GM19238 (cell line): Measurements from ENCODE around the gene KIR3DL1.
"Not testable (repeated sequence)": the region's sequence is repeated elsewhere in the genome, so short reads cannot be mapped to it uniquely, and the experiment has no call there.

Source experiments
- DNase-seq: peaks from one replicate; pipeline ENCODE4 v3.0.0; 2011; ENCODE audit warnings: low spot score; ENCODE audit not compliant: insufficient read length

The KIR3DL1 gene

DNA sequence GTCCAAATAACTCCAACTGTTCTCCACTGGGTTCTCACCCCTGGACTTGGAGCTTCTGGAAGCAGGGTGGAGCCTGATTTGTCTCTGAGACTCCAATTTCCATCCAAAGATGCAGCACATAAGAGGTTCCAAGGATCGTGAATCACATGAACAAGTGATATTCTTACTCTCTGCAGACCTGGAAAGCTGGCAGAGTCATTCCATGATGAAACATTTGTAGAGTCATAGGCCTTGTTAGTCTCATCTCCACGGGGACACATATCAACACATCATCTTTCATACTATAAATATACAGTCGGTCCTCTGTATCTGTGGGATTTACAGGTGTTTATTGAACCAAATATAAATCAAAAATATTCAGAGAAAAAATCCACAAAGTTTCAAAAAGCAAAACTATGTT lies 1.7 kb upstream of the KIR3DL1 start:
- not testable (repeated sequence) for DNase-seq

DNA sequence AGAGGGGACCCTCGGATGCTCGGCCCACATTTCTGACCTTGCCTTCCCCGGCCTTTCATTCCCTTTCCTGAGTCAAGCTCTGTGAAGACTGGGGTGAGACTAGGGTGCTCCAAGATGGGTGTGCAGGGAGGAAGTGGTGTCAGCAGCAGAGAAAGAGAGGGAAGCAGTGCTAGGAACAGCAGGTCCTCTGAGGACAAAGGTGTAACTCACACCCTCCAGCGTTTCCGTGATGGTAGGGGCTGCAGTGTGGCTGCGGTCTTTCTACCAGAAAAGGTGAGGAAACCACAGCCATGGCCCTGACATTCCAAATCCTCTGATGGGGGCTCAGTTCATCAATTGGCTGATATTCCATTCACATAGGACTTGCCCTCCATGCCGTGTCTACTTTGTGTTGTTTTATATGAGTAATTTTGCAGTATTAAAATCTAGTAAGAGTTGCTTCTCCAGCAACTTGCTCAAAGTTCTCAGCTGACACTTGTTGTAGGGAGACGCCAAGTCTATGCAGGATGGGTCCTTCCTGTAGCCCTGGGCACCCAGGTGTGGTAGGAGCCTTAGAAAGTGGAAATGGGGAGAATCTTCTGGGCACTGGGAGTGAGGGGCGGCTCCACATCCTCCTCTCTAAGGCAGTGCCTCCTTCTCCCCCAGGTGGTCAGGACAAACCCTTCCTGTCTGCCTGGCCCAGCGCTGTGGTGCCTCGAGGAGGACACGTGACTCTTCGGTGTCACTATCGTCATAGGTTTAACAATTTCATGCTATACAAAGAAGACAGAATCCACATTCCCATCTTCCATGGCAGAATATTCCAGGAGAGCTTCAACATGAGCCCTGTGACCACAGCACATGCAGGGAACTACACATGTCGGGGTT lies 1.6 kb downstream of the KIR3DL1 start:
- no peak for DNase-seq

DNA sequence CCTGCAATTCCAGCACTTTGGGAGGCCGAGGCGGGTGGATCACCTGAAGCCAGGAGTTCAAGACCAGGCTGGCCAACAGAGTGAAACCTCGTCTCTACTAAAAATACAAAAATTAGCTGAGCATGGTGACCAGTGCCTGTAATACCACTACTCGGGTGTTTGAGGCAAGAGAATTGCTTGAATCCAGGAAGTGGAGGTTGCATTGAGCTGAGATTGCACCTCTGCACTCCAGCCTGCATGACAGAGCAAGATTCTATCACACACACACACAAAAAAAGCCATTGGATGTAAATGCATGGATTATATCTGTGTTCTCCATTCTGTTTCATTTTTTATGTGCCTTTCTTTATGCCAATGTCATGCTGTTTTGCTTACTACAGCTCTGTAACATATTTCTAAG lies 8.1 kb downstream of the KIR3DL1 start:
- DNase-seq = not testable (repeated sequence)

DNA sequence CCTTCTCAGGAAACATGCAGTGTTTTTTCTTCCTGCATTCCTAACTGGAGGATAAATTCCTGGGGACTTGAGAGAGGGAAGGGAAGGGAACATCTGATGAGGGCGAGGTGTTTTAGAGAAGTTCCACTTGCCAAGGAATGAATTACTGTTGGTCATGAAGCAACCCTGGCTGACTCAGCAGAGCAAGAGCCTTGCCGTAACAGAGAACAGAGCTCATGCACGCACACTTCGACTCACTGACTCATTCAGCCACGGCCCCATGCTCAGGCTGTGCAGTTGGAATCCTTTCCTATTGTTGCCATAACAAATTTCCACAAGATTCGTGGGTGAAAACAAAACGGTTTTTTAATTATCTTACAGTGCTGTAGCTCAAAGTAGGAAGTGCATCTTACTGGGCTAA lies 9.1 kb downstream of the KIR3DL1 start:
- not testable (repeated sequence) for DNase-seq

DNA sequence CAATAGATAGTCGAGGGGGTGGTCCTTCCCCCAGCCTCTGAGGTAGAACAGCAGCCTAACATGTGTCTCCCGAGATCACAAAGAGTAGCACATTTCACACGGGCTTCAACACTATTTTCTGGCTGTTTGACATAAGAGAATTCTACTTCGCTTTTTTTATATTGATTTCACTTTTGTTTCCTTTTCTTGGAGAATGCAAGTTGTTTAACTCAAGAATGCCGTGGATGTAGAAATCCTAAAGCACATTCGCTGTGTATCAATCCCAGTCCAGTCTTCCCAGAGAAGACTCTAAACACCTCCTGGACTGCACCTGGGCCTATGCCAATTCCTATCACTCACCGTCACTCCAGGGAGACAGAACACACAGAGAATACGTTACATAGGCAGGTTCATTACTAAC lies 11.8 kb downstream of the KIR3DL1 start:
- DNase-seq = not testable (repeated sequence)

DNA sequence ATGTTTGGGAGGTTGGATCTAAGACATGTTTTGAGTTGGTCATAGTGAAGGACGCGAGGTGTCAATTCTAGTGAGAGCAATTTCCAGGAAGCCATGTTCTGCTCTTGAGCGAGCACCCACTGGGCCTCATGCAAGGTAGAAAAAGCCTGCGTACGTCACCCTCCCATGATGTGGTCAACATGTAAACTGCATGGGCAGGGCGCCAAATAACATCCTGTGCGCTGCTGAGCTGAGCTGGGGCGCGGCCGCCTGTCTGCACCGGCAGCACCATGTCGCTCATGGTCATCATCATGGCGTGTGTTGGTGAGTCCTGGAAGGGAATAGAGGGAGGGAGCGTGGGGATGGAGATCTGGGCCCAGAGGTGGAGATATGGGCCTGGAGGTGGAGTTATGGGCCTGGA lies 16.2 kb downstream of the KIR3DL1 start, which contains the start of gene KIR2DS4:
Gene KIR2DS4 (plus strand): TSS at position 181 of the 400 bp plus-strand sequence.
- DNase-seq = not testable (repeated sequence)

DNA sequence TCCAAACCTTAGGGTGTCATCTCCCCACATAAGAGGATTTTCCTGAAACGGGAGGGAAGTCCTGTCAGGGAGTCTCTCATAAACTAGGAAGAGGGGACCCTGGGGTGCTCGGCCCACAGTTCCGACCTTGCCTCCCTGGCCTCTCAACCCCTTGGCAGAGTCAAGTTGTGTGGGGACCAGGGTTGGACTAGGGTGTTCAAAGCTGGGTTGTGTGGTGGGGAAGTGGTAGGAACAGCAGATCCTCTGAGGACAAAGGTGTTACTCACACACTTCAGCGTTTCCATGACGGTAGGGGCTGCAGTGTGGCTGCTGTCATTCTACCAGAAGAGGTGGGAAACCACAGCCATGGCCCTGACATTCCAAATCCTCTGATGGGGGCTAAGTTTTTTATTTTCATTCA lies 18.9 kb downstream of the KIR3DL1 start:
- DNase-seq = not testable (repeated sequence)

DNA sequence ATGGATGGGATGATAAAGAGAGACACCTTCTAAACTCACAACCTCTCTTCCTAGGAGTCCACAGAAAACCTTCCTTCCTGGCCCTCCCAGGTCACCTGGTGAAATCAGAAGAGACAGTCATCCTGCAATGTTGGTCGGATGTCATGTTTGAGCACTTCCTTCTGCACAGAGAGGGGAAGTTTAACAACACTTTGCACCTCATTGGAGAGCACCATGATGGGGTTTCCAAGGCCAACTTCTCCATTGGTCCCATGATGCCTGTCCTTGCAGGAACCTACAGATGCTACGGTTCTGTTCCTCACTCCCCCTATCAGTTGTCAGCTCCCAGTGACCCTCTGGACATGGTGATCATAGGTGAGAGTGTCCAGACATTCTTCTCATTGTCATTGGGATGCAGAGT lies 21.3 kb downstream of the KIR3DL1 start:
- not testable (repeated sequence) for DNase-seq

DNA sequence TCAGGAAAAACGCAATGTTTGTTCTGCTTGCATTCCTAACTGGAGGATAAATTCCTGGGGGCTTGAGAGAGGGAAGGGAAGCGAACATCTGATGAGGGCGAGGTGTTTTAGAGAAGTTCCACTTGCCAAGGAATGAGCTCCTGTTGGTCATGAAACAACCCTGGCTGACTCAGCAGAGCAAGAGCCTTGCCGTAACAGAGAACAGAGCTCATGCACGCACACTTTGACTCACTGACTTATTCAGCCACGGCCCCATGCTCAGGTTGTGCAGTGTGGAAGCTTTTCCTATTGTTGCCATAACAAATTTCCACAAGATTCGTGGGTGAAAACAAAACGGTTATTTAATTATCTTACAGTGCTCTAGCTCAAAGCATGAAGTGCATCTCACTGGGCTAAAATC lies 26.9 kb downstream of the KIR3DL1 start:
- not testable (repeated sequence) for DNase-seq

DNA sequence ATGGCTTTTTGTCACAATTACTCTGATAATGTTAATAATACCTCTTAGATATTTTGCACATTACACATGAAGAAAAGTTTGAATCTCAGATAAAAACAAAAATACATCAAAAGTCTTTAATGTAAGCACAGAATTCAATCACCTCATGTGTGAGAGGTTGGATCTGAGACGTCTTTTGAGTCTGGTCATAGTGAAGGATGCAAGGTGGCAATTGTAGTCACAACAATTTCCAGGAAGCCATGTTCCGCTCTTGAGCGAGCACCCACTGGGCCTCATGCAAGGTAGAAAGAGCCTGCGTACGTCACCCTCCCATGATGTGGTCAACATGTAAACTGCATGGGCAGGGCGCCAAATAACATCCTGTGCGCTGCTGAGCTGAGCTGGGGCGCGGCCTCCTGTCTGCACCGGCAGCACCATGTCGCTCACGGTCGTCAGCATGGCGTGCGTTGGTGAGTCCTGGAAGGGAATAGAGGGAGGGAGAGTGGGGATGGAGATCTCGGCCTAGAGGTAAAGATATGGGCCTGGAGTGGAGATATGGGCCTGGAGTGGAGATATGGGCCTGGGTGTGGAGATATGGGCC lies 33.9 kb downstream of the KIR3DL1 start, which contains the start of gene KIR3DL2:
Gene KIR3DL2 (plus strand): TSS at position 383 of the 580 bp plus-strand sequence. CDS start 33 bp downstream, at position 416.
- DNase-seq = not testable (repeated sequence)

DNA sequence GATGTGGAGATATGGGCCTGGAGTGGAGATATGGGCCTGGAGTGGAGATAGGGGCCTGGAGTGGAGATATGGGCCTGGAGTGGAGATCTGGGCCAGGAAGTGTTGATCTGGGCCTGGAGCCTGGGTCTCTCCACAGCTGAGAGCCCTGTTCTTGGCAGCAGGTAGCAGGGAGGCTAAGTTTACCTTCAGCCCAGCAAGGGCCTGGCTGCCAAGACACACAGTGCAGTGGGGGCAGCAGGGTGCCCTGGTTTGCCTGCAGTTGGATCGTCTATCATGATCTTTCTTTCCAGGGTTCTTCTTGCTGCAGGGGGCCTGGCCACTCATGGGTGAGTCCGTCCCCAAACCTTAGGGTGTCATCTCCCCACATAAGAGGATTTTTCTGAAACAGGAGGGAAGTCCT lies 34.7 kb downstream of the KIR3DL1 start:
- no peak for DNase-seq

DNA sequence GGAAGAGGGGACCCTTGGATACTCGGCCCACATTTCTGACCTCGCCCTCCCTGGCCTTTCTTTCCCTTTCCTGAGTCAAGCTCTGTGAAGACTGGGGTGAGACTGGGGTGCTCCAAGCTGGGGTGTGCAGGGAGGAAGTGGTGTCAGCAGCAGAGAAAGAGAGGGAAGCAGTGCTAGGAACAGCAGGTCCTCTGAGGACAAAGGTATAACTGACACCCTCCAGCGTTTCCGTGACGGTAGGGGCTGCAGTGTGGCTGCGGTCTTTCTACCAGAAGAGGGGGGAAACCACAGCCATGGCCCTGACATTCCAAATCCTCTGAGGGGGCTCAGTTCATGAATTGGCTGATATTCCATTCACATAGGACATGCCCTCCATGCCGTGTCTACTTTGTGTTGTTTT lies 35.1 kb downstream of the KIR3DL1 start:
- no peak for DNase-seq

DNA sequence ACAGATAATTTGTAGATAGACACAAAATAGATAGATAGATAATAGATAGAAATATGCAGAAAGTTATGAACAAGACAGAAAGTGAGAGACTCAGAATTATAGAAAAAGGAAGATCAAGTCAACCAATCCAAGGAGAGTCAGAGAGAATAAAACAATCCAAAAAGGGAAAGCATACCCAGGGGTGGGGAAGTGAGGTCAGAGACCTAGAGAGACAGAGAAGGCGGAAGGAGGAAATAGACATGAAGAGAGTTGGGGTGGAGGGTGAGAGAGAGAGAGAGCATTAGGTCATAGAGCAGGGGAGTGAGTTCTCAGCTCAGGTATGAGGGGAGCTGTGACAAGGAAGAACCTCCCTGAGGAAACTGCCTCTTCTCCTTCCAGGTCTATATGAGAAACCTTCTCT lies 39.0 kb downstream of the KIR3DL1 start:
- DNase-seq = not testable (repeated sequence)

DNA sequence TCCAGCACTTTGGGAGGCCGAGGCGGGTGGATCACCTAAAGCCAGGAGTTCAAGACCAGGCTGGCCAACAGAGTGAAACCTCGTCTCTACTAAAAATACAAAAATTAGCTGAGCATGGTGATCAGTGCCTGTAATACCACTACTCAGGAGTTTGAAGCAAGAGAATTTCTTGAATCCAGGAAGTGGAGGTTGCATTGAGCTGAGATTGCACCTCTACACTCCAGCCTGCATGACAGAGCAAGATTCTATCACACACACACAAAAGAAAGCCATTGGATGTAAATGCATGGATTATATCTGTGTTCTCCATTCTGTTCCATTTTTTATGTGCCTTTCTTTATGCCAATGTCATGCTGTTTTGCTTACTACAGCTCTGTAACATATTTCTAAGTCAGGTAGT lies 42.2 kb downstream of the KIR3DL1 start:
- DNase-seq = not testable (repeated sequence)

DNA sequence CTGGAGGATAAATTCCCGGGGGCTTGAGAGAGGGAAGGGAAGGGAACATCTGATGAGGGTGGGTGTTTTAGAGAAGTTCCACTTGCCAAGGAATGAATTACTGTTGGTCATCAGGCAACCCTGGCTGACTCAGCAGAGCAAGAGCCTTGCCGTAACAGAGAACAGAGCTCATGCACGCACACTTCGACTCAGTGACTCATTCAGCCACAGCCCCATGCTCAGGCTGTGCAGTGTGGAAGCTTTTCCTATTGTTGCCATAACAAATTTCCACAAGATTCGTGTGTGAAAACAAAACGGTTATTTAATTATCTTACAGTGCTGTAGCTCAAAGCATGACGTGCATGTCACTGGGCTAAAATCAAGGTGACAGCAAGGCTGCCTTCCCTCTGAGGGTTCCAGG lies 43.2 kb downstream of the KIR3DL1 start:
- DNase-seq = not testable (repeated sequence)

DNA sequence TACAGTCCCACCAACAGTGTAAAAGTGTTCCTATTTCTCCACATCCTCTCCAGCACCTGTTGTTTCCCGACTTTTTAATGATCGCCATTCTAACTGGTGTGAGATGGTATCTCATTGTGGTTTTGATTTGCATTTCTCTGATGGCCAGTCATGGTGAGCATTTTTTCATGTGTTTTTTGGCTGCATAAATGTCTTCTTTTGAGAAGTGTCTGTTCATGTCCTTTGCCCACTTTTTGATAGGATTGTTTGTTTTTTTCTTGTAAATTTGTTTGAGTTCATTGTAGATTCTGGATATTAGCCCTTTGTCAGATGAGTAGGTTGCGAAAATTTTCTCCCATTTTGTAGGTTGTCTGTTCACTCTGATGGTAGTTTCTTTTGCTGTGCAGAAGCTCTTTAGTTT lies 47.2 kb downstream of the KIR3DL1 start:
- DNase-seq = not testable (repeated sequence)

DNA sequence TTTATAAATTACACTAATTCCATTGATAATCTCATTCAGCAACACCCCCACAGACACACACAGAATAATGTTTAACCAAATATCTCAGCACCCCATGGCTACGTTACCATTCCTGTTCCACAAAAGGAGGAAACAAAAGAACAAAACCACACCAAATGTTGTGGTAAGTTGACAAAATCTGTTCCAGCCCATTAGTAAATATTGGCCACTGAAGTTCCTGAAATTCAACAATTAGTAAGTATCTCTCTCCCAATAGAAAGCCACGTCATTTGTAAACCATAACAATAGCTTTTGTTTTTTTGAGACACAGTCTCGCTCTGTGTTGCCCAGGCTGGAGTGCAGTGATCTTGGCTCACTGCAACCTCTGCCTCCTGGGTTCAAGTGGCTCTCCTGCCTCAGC lies 55.4 kb downstream of the KIR3DL1 start:
- no peak for DNase-seq

DNA sequence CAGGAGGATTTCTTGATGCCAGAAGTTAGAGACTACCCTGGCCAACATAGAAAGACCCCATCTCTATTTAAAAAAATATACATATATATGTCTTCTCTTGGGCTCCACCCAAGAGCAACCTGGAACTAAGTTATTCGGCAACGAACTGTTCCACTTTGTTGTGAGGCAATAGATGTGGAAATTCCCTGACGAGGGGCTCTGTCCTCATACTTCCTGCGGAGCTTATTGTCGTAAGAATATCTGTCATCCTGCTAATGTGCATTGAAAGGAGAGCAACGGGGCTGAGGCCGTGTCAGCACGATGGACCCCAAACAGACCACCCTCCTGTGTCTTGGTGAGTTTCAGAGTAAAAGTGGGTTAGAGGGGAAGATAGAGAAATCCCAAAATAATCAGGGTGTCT lies 57.7 kb downstream of the KIR3DL1 start, which contains the start of gene FCAR:
Gene FCAR (plus strand): TSS at position 246 of the 400 bp plus-strand sequence. CDS start 55 bp downstream, at position 301.
- no peak for DNase-seq

DNA sequence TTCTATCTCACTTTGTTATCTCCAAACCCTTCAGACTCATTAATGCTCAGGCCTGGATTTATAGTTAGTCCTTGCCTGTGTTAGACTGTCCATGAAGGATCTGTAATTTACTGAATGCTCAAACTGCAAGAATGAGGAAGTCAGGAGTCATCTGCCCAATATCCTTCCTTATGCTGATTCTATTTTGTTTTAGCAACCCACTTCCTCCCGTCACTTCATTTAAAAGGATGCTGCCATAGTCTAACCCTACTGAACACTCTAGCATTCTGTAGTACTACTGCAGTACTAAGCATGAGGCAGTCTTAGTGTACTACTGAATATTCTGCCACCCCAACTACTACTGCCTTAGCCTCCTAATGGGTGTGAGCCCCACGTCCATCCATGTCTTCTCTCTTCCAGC lies 59.2 kb downstream of the KIR3DL1 start:
- no peak for DNase-seq

DNA sequence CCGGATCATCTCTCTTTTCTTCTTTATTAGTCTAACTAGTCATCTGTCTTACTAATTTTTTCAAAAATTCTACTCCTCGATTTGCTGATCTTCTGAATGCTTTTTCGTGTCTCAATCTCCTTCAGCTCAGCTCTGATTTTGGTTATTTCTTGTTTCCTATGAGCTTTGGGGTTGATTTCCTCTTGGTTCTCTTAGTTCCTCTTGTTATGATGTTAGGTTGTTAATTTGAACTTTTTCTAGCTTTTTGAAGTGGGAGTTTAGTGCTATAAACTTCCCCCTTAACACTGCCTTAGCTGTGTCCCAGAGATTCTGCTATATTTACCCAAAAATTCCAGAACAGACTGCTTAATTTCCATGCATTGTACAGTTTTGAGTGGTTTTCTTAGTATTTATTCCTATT lies 61.2 kb downstream of the KIR3DL1 start:
- DNase-seq = no peak
